HUES48 (cell line): ENCODE data around the gene GNGT1.
A peak's percentile ranks its signal among the peaks of the same experiment; 100 is the strongest.
"Not testable (repeated sequence)": the region's sequence is repeated elsewhere in the genome, so short reads cannot be mapped to it uniquely, and the experiment has no call there.

Source experiments
- H3K27ac ChIP-seq: one replicate; pipeline ENCODE4 v1.7.0; 2013; ENCODE audit warnings: low read depth, low read length, inconsistent platforms
- H3K27me3 ChIP-seq: 2 replicates; pipeline ENCODE4 v1.6.1; 2013; ENCODE audit warnings: mild to moderate bottlenecking, low read length; ENCODE audit not compliant: control insufficient read depth, insufficient read depth
- H3K36me3 ChIP-seq: 2 replicates; pipeline ENCODE4 v1.6.1; 2013; ENCODE audit warnings: low read length; ENCODE audit not compliant: control insufficient read depth, insufficient read depth
- H3K4me1 ChIP-seq: 2 replicates; pipeline ENCODE4 v1.6.1; 2013; ENCODE audit warnings: mild to moderate bottlenecking, low read length; ENCODE audit not compliant: control insufficient read depth, insufficient read depth
- H3K4me3 ChIP-seq: 2 replicates; pipeline ENCODE4 v1.5.1; 2013; ENCODE audit warnings: mild to moderate bottlenecking, low read depth, low read length
- H3K9ac ChIP-seq: 2 replicates; pipeline ENCODE4 v1.6.1; 2013; ENCODE audit warnings: mild to moderate bottlenecking, low read depth, low read length, moderate library complexity
- H3K9me3 ChIP-seq: 2 replicates; pipeline ENCODE4 v1.6.1; 2013; ENCODE audit warnings: low read length; ENCODE audit not compliant: control insufficient read depth, insufficient read depth

Gene GNGT1

DNA sequence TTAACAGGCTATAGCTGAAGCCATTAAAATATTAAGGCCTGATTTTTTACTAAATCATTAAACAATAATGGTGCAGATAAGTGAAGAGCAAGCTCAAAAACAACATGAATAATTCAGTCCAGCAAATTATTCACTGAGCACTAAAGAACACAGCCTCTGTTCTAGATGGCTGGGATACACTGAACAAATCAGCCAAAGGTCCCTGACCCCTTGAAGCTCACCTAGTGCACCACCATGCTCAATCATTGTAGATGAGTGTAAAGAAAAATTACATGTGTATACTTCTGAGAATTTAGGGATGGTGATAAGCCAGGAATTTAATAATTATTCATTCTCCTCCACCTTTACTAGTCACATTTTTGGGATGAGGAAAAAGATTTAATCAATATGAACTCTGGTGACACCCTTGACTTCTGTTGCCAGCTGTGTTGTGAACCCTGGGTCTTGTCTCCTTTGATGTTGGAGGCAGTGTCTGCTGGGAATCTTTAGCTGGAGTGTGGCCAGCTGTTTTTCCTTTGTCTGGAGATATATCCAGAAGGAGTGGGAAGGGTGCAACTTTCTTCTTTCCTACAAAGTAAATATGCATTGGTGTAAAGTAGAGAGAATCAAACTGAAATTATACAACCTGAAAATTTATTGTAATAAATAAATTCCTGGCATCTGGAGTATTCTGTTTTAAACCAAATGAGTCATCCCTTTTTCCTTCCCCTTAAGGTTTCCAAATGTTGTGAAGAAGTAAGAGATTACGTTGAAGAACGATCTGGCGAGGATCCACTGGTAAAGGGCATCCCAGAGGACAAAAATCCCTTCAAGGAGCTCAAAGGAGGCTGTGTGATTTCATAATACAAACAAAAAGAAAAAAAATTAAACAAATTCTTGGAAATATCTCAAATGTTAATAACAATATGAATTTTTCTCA lies 4.0 kb downstream of the GNGT1 start:
- H3K4me1 ChIP-seq: no peaks in the 10 kb centered on the region
- H3K27ac ChIP-seq: no peak overlapping the region

DNA sequence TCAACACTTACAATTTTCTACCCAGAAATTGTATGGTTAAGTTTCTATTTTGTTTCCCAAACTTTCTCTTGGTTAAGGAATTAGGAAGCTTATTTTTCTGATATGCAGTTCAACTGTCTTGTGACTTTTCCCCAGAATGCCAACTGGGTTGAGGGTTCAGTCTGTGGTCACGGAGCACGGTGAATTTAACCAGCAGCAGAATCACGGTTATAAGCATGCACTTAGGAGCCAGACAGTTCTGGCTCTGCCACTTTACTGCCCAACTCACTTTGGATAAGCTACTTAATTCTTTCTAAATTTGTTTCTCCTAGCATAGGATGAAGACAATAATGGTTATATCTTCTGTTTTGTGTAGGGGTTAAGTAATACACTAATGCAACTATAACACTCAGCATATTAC lies 4.9 kb downstream of the GNGT1 start:
- not testable (repeated sequence) for H3K9me3 ChIP-seq, H3K27me3 ChIP-seq, H3K4me3 ChIP-seq, H3K4me1 ChIP-seq, H3K27ac ChIP-seq, H3K9ac ChIP-seq, H3K36me3 ChIP-seq

More for the DNA sequence above, 4.0 kb downstream of the GNGT1 start:
- H3K4me3 ChIP-seq: no peak overlapping the region
- no peak overlapping the region for H3K9ac ChIP-seq
- H3K9me3 ChIP-seq: no peaks in the 10 kb centered on the region
- no peaks in the 10 kb centered on the region for H3K36me3 ChIP-seq
- no peaks in the 10 kb centered on the region for H3K27me3 ChIP-seq

DNA sequence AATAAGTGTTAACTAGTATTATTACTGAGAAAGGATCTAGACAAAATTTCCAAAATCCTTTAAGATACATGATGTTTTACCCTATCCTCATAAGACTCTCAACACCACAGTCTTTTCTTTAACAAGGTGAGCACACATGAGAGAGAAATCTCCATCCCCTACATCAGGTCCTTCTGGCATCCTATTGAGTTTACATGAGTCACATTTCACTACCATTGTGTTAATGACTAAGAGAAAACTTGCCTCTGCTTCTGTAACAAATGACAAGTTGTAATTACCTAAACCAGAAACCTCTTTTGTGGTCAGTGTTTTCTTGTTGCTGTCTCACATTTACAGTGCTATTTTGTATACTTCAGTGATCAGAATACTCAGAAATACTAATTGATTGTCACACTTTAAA lies 5.3 kb downstream of the GNGT1 start:
- not testable (repeated sequence) for H3K9ac ChIP-seq, H3K9me3 ChIP-seq, H3K27ac ChIP-seq, H3K4me3 ChIP-seq, H3K27me3 ChIP-seq, H3K4me1 ChIP-seq, H3K36me3 ChIP-seq

DNA sequence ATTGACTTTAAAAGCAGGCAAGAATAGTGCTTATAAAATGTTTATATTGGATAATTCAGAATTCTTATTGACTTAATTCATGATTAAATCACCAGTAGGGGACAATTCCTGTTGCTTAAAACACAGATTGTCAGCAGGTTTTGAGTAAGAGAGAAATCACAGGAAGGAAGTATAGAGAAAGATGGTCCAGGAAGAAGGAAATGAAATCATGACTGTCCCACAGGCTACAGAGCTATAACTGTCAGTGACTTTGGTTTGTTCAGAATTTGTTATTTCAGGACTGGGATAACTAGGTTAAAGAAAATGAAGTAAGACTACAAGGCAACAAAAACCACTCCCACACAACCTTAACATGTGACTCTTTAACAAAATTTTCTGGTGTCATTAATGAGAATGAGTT lies 6.8 kb downstream of the GNGT1 start:
- H3K27me3 ChIP-seq: no peaks in the 10 kb centered on the region
- H3K27ac ChIP-seq: no peak overlapping the region
- no peaks in the 10 kb centered on the region for H3K9me3 ChIP-seq

DNA sequence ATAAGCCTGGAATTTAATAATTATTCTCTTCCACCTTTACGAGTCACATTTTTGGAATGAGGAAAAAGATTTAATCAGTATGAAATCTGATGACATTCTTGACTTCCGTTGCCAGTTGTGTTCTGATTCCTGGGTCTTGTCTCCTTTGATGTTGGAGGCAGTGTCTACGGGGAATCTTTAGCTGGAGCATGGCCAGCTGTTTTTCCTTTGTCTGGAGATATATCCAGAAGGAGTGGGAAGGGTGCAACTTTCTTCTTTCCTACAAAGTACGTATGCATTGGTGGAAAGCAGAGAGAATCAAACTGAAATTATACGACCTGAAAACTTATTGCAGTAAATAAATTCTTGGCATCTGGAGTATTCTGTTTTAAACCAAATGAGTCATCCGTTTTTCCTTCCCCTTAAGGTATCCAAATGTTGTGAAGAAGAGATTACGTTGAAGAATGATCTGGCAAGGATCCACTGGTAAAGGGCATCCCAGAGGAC lies 8.3 kb downstream of the GNGT1 start:
- H3K9me3 ChIP-seq: no peaks in the 10 kb centered on the region
- no peak overlapping the region for H3K9ac ChIP-seq
- H3K4me1 ChIP-seq: no peaks in the 10 kb centered on the region
- H3K4me3 ChIP-seq: no peak overlapping the region
- H3K27me3 ChIP-seq: no peaks in the 10 kb centered on the region
- no peaks in the 10 kb centered on the region for H3K36me3 ChIP-seq
- no peak overlapping the region for H3K27ac ChIP-seq

More for the DNA sequence above, 6.8 kb downstream of the GNGT1 start:
- H3K4me3 ChIP-seq: no peak overlapping the region
- no peak overlapping the region for H3K9ac ChIP-seq
- no peaks in the 10 kb centered on the region for H3K36me3 ChIP-seq
- H3K4me1 ChIP-seq: no peaks in the 10 kb centered on the region

DNA sequence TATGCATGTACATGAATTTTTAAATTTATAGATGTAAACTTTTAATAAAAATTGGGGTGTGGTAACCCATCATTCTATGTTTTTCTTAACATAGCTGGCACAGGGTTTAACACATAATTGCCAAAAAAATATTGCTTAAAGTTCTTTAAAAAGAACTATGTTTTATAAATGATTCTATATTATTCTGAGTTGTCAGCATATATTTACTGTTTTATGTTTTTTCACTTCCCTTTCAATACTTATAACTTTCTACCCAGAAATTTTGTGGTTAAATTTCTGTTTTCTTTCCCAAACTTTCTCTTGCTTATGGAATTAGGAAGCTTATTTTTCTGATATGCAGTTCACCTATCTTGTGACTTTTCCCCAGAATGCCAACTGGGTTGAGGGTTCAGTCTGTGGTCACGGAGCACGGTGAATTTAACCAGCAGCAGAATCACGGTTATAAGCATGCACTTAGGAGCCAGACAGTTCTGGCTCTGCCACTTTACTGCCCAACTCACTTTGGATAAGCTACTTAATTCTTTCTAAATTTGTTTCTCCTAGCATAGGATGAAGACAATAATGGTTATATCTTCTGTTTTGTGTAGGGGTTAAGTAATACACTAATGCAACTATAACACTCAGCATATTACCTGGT lies 9.0 kb downstream of the GNGT1 start:
- H3K4me1 ChIP-seq, H3K27me3 ChIP-seq, H3K27ac ChIP-seq, H3K36me3 ChIP-seq, H3K9me3 ChIP-seq, H3K4me3 ChIP-seq, H3K9ac ChIP-seq: not testable (repeated sequence)

DNA sequence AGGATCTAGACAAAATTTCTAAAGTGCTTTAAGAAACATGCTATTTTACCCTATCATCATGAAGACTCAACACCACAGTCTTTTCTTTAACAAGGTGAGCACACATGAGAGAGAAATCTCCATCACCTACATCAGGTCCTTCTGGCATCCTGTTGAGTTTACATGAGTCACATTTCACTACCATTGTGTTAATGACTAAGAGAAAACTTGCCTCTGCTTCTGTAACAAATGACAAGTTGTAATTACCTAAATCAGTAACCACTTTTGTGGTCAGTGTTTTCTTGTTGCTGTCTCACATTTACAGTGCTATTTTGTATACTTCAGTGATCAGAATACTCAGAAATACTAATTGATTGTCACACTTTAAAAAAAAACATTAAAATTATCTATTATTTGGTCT lies 9.5 kb downstream of the GNGT1 start:
- H3K9me3 ChIP-seq, H3K4me3 ChIP-seq, H3K4me1 ChIP-seq, H3K27ac ChIP-seq, H3K27me3 ChIP-seq, H3K9ac ChIP-seq, H3K36me3 ChIP-seq: not testable (repeated sequence)

DNA sequence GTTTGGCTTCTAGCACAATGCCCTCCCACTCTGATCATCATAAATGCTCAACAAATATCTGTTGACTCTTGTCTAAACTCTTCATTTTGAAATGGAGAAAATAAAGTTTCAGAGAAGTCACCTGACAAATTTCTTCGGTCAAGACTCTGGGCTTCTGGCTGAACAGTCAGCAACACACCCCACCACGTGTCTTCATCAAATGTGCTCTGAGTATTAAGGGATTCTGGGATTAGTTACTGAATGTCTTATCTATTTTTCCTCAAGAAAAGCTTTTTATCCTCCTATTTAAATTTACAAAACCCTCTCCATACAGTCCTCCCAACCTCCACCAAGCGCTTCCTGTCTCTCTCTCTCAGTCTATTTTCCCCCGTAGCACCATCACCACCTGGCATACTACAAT lies 9.9 kb downstream of the GNGT1 start:
- H3K4me3 ChIP-seq, H3K9ac ChIP-seq, H3K27ac ChIP-seq, H3K36me3 ChIP-seq, H3K9me3 ChIP-seq, H3K27me3 ChIP-seq: not testable (repeated sequence)
- H3K4me1 ChIP-seq: peaks cover 11% of the 10 kb centered on the region

DNA sequence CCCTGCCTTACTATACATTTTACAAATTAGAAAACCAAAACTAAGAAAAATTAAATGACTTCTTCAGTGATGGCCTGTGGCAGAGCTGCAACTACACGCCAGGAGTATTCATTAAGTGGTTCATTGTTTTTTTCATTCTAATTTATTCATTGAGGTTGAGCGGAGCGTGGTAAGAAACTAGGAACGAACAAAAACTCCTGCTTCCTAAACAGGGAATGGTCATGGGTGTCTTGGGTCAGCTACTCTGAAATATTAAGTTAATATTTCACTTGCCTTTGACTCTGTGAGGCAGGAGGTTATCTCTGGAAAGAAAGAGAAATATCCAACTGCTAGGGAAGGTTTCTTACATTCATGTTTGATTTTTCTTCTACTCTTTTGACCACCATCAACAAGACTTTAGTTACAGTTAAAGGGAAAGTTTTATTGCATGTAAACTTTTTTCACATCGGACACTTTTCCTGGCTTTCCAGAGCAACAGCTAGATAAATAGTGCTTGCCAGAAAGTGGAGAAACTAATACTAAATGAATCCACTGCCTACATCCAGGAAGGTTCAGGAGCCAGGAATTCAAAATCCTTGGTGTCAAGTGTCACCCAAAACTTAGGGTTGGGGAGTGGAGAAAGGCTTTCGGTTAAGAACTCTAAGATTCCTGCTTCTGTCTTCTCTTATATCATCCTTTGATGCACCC lies 14.3 kb downstream of the GNGT1 start:
- Histone ChIP-seq H3K36me3 (no peaks in the 10 kb centered on the region), H3K4me3 (0 out of 2 replicates have a peak overlapping the region, but pooled peaks have one; percentile 72), H3K4me1 (peaks cover 19% of the 10 kb centered on the region), H3K9ac (no peak overlapping the region), H3K9me3 (no peaks in the 10 kb centered on the region), H3K27ac (no peak overlapping the region), H3K27me3 (peaks cover 3% of the 10 kb centered on the region; the same call in 1 of the 2 replicates)

DNA sequence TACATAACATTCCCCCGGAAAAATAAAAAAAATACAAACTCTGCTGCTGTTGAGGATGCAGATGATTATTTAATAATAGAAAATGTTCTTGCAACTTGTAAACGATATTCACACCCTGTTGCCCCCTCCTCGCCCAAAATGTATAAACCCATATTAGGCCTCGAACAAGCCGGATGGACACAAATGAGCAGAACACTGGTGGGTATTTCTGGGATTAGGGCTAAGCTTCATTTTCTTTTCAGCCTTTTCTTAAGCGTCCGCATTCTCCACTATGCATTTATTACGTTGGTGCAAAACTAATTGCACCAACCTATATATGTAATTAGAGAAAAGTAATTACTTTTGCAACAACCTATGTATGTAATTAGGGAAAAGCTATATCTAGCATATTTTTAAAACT lies 14.8 kb downstream of the GNGT1 start:
- peak overlapping the region; percentile 1 for H3K27ac ChIP-seq
- no peak overlapping the region; the same call in 1 of the 2 replicates for H3K9ac ChIP-seq
- no peaks in the 10 kb centered on the region for H3K9me3 ChIP-seq
- H3K4me1 ChIP-seq: peaks cover 19% of the 10 kb centered on the region
- H3K36me3 ChIP-seq: no peaks in the 10 kb centered on the region
- H3K4me3 ChIP-seq: peak overlapping the region; percentile 72
- H3K27me3 ChIP-seq: peaks cover 3% of the 10 kb centered on the region; the same call in 1 of the 2 replicates
